Heart left ventricle (tissue), 16 donors: ENCODE results near the gene AFAP1L2. TPM values are rescaled to one million over a fixed set of nuclear protein-coding genes. Genes with fewer than 3 reads are reported as not detected.

Experiments
- ATAC-seq, 4 donors: fragments of 200-7000 bp; cut with Tn5 transposase; one replicate each; pipeline ENCODE4 v1.9.1; 2020 to 2022; ENCODE audit warnings: moderate library complexity in 4 of 4, mild to moderate bottlenecking in 3 of 4, moderate number of reproducible peaks in 1 of 4
- DNase-seq, 5 donors: peaks; one replicate each; pipeline ENCODE4 v3.0.0-alpha.2; 2020
- H3K27ac ChIP-seq, 12 donors: fragments of 200-600 bp; sonication (generic) in 4 of 12; one replicate each; pipeline versions ENCODE4 v1.5.0 to v1.8.0; 2016 to 2022; ENCODE audit warnings: mild to moderate bottlenecking in 2 of 12
- H3K27me3 ChIP-seq, 9 donors: fragments of 200-600 bp; sonication (generic) in 2 of 9; one replicate each; pipeline versions ENCODE4 v1.5.1 to v1.8.0; 2016 to 2022; ENCODE audit warnings: mild to moderate bottlenecking in 3 of 9
- H3K36me3 ChIP-seq, 9 donors: fragments of 200-600 bp; sonication (generic) in 2 of 9; one replicate each; pipeline versions ENCODE4 v1.5.0 to v1.8.0; 2018 to 2022; ENCODE audit warnings: mild to moderate bottlenecking in 2 of 9
- H3K4me1 ChIP-seq, 12 donors: fragments of 200-600 bp; sonication (generic) in 4 of 12; one replicate each; pipeline versions ENCODE4 v1.5.0 to v1.8.0; 2016 to 2022; ENCODE audit warnings: mild to moderate bottlenecking in 3 of 12
- H3K4me3 ChIP-seq, 12 donors: fragments of 200-600 bp; sonication (generic) in 4 of 12; one replicate each; pipeline versions ENCODE4 v1.5.0 to v1.8.0; 2017 to 2022; ENCODE audit warnings: mild to moderate bottlenecking in 9 of 12, moderate library complexity in 4 of 12
- H3K9me3 ChIP-seq, 12 donors: fragments of 200-600 bp; sonication (generic) in 4 of 12; one replicate each; pipeline versions ENCODE4 v1.5.0 to v1.8.0; 2016 to 2022; ENCODE audit warnings: mild to moderate bottlenecking in 1 of 12
- POLR2A ChIP-seq, 2 donors: fragments of 450-650 bp; IDR thresholded peaks; one replicate each; pipeline ENCODE4 v1.6.1; 2017; ENCODE audit warnings: antibody characterized with exemption in 2 of 2, mild to moderate bottlenecking in 2 of 2, moderate library complexity in 2 of 2
- WGBS, 4 donors: extraction: QIAGEN DNeasy Blood & Tissue Kit in 2 of 4; methylation state at CpG; one replicate each; pipeline versions ENCODE4 v1.1.5 to v1.1.7; 2013 to 2018; 5-methylcytosine and 5-hydroxymethylcytosine counted together
- intact Hi-C, 10 donors: fragments of 100-400 bp; cut with DNase I; formaldehyde crosslinking; loops; one replicate each; pipeline versions ENCODE4 v1.11.1 to v1.14.2; 2022
- polyA plus RNA-seq, 2 donors: library from polyadenylated mRNA; stranded (reverse); fragments of 200-250 nt; gene quantifications; one replicate each; pipeline ENCODE4 v1.2.3, GENCODE V29; 2013
- total RNA-seq, 9 donors: library from RNA; depleted of rRNA in 2 of 9; stranded (reverse); fragments of >200 nt in 2 of 9; fragmentation: NEBNext Ultra II Directional in 3 of 9; extraction: Animal tissue kit (Norgen Biotek cat#: 25700) in 3 of 9; gene quantifications; one replicate each; pipeline versions ENCODE4 v1.1.0 to v1.2.4, GENCODE V29; 2016 to 2023
- TF ChIP-seq, protein P1 (sequence below), 12 donors: fragments of 200-600 bp; sonication (generic) in 4 of 12; IDR thresholded peaks; one replicate each; pipeline versions ENCODE4 v1.5.0 to v1.8.0; 2018 to 2022; ENCODE audit warnings: antibody characterized with exemption in 12 of 12, mild to moderate bottlenecking in 5 of 12
- donor health status: ischemic (EF 13 %, LVEDD 7.1; RV severe dilation, severe dysfunction).
- donor health status: healthy with polysubstance abuse.
- donor health status: DM: no; HTN: yes; CAD: no.
- donor health status: DM: no; HTN: no; CAD: no.
- donor health status: ischemic (EF 25% LVEDD 6.9; RV normal size, moderate dysfunction).
- donor health status: ischemic (EF 25% LVEDD 5.7; RV mildly dilated, moderate dysfunction).
- donor health status: healthy.
- donor health status: DM: yes; HTN: yes; CAD: no.
- donor health status: ischemic (EF 35%, LVEDD 5.7; RV mildly dilated, moderate dysfunction).
- donor health status: nonischemic (EF 11% LVEDD 7.7; RV severe dilation, severe dysfunction).
- donor health status: DM: yes; HTN: yes; CAD: no.
- donor health status: PGD.
- donor health status: ischemic (EF 29% LVEDD 5.4; RV normal size, mild dysfunction).
- donor health status: nonischemic (EF 23%, LVEDD 6.1; RV moderate dilation, normal function).

AFAP1L2 gene
- total and polyA plus RNA-seq, 11 donors = 2.8 to 8.2 (median 4.3) TPM

DNA sequence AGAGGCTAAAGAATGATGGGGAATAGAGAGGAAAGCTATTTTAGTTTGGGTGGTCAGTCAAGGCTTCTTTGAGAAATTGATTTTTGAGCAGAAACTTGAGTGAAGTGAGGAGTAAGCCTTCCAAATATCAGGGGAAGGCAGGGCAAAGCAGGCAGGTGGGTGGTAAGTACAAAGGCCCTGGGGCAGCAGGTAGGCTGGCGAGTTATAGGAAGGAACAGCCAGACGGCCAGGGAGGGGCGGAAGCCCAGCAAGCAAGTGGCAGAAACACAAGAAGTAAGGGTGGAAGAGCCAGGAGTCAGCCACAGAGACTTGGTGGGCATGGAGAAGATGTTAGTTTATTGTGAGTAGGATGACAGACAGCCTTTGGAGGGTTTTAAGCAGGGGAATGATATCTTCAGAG, 130.4 kb downstream of the AFAP1L2 start:
- no peak overlapping the region for H3K27ac ChIP-seq
- no peaks in the 10 kb centered on the region for H3K9me3 ChIP-seq
- H3K4me1 ChIP-seq = peaks cover 0 to 23% (median 5%) of the 10 kb centered on the region in 12 donors
- no peaks in the 10 kb centered on the region for H3K27me3 ChIP-seq
- intact Hi-C loops = no loop called here
- WGBS, 4 donors = 90 to 97% (median 95%) methylated on average over 3 of the region's 3 CpGs
- no peak overlapping the region for H3K4me3 ChIP-seq
- ATAC-seq (no peak), DNase-seq (peak in 1 of 5 donors; percentile 27)
- TF ChIP-seq POLR2A (IDR thresholded peaks at IDR 0.05) = no peak
- TF ChIP-seq, protein P1, sequence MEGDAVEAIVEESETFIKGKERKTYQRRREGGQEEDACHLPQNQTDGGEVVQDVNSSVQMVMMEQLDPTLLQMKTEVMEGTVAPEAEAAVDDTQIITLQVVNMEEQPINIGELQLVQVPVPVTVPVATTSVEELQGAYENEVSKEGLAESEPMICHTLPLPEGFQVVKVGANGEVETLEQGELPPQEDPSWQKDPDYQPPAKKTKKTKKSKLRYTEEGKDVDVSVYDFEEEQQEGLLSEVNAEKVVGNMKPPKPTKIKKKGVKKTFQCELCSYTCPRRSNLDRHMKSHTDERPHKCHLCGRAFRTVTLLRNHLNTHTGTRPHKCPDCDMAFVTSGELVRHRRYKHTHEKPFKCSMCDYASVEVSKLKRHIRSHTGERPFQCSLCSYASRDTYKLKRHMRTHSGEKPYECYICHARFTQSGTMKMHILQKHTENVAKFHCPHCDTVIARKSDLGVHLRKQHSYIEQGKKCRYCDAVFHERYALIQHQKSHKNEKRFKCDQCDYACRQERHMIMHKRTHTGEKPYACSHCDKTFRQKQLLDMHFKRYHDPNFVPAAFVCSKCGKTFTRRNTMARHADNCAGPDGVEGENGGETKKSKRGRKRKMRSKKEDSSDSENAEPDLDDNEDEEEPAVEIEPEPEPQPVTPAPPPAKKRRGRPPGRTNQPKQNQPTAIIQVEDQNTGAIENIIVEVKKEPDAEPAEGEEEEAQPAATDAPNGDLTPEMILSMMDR (IDR thresholded peaks at IDR 0.05) = no peak
- no peaks in the 10 kb centered on the region for H3K36me3 ChIP-seq

- no peaks in the 10 kb centered on the region for H3K27me3 ChIP-seq
- no peaks in the 10 kb centered on the region for H3K9me3 ChIP-seq
- ATAC-seq (no peak), DNase-seq (peak in 1 of 5 donors; percentile 14)
- 88 to 91% (median 89%) methylated on average over 6 of the region's 6 CpGs for WGBS, 4 donors
- TF ChIP-seq POLR2A (IDR thresholded peaks at IDR 0.05) = no peak
- TF ChIP-seq, protein P1 (IDR thresholded peaks at IDR 0.05) = no peak
- H3K36me3 ChIP-seq = no peaks in the 10 kb centered on the region
- H3K4me3 ChIP-seq = no peak overlapping the region
- peaks cover 0 to 23% (median 5%) of the 10 kb centered on the region in 12 donors for H3K4me1 ChIP-seq
- H3K27ac ChIP-seq = no peak overlapping the region
- intact Hi-C loops = no loop called here
Measured at GRCh38 chr10:114272696-114273095, 131.6 kb downstream of the AFAP1L2 start.

DNA sequence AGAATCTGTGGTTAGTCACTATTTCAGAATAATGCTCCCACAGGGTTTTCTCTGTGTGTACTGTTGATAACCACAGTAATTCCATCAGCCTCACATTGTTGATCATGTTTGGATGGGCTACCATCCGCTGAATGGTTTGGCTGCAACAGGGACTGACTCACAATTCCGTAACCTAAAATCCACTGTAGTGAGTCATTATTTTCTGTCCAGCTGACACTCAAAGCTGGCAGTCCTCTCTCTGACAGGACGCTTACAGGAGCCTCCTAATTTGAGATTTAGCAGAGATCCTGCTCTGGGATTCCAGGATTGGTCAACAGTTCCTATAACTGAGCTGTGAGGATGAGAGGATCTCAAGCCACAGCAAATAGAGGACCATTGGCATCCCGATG, 132.5 kb downstream of the AFAP1L2 start:
- Histone ChIP-seq H3K9me3 (no peaks in the 10 kb centered on the region), H3K4me1 (peaks cover 0 to 25% (median 5%) of the 10 kb centered on the region in 12 donors), H3K36me3 (no peaks in the 10 kb centered on the region), H3K4me3 (no peak overlapping the region), H3K27ac (peak overlapping the region in 5 of 12 donors; percentile 14 to 57 (median 29)), H3K27me3 (no peaks in the 10 kb centered on the region)
- no peak for TF ChIP-seq POLR2A (IDR thresholded peaks at IDR 0.05)
- TF ChIP-seq, protein P1 (IDR thresholded peaks at IDR 0.05) = no peak
- WGBS, 4 donors = 44 to 58% (median 50%) methylated on average over 4 of the region's 4 CpGs
- DNase-seq = peak; percentile 7 to 64 (median 44)
- peak; percentile 58 to 95 (median 89) for ATAC-seq
- intact Hi-C loops = no loop called here

DNA sequence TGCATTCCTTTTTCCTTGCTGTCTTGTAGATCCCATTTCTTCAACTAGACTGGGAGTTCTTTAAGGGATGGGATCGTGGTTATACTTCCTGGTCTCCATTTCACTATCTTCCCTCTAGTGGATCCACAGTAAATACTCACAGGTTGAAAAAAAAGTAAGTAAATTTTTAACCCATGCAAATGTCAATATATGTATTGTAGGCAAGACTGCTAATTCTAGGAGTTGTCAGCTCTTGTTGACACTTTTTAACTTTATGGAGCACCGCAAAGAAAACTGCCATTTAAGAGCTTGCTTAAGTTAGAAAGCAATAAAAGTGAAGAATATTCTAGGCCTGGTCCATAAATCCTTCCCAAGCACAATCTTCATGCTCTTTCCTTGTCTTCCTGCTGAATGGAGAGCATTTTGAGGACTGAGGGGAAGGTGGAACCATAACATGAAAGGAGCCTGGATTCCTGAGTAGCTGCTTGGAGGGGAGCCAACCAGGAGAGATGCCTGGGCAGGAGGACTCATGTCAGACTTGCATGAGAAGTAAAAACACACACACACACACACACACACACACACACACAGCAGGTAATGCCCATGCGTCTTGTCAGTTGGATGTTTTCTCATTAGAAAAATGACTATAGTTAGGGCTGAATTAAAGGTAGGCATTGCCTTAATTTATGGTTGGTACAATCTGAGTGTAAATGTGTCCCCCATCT, 133.1 kb downstream of the AFAP1L2 start:
- Histone ChIP-seq H3K27me3 (no peaks in the 10 kb centered on the region), H3K4me3 (no peak overlapping the region), H3K27ac (peak overlapping the region in 1 of 12 donors; percentile 57), H3K4me1 (peaks cover 0 to 30% (median 5%) of the 10 kb centered on the region in 12 donors), H3K9me3 (no peaks in the 10 kb centered on the region), H3K36me3 (no peaks in the 10 kb centered on the region)
- peak in 1 of 4 donors; percentile 2 for ATAC-seq
- peak in 1 of 5 donors; percentile 16 for DNase-seq
- TF ChIP-seq, protein P1 (IDR thresholded peaks at IDR 0.05) = no peak
- TF ChIP-seq POLR2A (IDR thresholded peaks at IDR 0.05) = no peak
- WGBS, 4 donors = 86 to 92% (median 90%) methylated on average over 3 of the region's 3 CpGs
- intact Hi-C loops = no loop called here
